Measurements from ENCODE around the gene CEL.
"Not testable (repeated sequence)": the region's sequence is repeated elsewhere in the genome, so short reads cannot be mapped to it uniquely, and the experiment has no call there.

CEL gene

GRCh38 chr9:133070985-133071384 lies 9.2 kb downstream of the CEL start:
- not testable (repeated sequence) for H3K4me3 ChIP-seq (ENCODE audit: low read length in 2 of 2); H3K27ac ChIP-seq (ENCODE audit: low read depth in 2 of 2, low read length in 2 of 2); H3K27me3 ChIP-seq (ENCODE audit: control insufficient read depth in 2 of 2, insufficient read depth in 2 of 2, low read length in 2 of 2); H3K9ac ChIP-seq (ENCODE audit: low read depth in 1 of 2, low read length in 2 of 2); H3K9me3 ChIP-seq (ENCODE audit: control insufficient read depth in 2 of 2, low read length in 2 of 2); H3K36me3 ChIP-seq (ENCODE audit: control insufficient read depth in 2 of 2, insufficient read depth in 2 of 2, low read length in 2 of 2); H3K4me1 ChIP-seq (ENCODE audit: control insufficient read depth in 2 of 2, insufficient read depth in 2 of 2, low read length in 2 of 2)

- Histone ChIP-seq H3K9me3 (ENCODE audit: control insufficient read depth in 2 of 2, low read length in 2 of 2) (no peaks in the 10 kb centered on the region), H3K27ac (ENCODE audit: low read depth in 2 of 2, low read length in 2 of 2) (no peak overlapping the region)
Measured at GRCh38 chr9:133071484-133072150, 9.8 kb downstream of the CEL start.

DNA sequence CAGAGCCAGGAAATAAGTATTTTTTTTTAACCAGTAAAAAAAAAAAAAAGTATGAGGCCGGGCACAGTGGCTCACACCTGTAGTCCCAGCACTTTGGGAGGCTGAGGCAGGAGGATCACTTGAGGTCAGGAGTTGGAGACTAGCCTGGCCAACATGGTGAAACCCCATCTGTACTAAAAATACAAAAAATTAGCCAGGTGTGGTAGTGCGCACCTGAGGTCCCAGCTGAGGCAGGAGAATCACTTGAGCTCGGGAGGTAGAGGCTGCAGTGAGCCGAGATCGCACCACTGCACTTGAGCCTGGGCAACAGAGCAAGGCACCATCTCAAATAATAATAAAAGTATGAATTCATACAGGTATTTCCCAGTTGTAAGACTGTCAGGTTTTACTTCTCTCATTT lies 10.4 kb downstream of the CEL start:
- not testable (repeated sequence) for H3K4me1 ChIP-seq (ENCODE audit: control insufficient read depth in 2 of 2, insufficient read depth in 2 of 2, low read length in 2 of 2); H3K27ac ChIP-seq (ENCODE audit: low read depth in 2 of 2, low read length in 2 of 2); H3K36me3 ChIP-seq (ENCODE audit: control insufficient read depth in 2 of 2, insufficient read depth in 2 of 2, low read length in 2 of 2); H3K27me3 ChIP-seq (ENCODE audit: control insufficient read depth in 2 of 2, insufficient read depth in 2 of 2, low read length in 2 of 2); H3K9me3 ChIP-seq (ENCODE audit: control insufficient read depth in 2 of 2, low read length in 2 of 2); H3K4me3 ChIP-seq (ENCODE audit: low read length in 2 of 2); H3K9ac ChIP-seq (ENCODE audit: low read depth in 1 of 2, low read length in 2 of 2)

More at GRCh38 chr9:133071484-133072150, 9.8 kb downstream of the CEL start:
- no peak overlapping the region for H3K9ac ChIP-seq (ENCODE audit: low read depth in 1 of 2, low read length in 2 of 2)
- H3K36me3 ChIP-seq (ENCODE audit: control insufficient read depth in 2 of 2, insufficient read depth in 2 of 2, low read length in 2 of 2): no peaks in the 10 kb centered on the region
- no peak overlapping the region for H3K4me3 ChIP-seq (ENCODE audit: low read length in 2 of 2)
- no peaks in the 10 kb centered on the region for H3K27me3 ChIP-seq (ENCODE audit: control insufficient read depth in 2 of 2, insufficient read depth in 2 of 2, low read length in 2 of 2)
- H3K4me1 ChIP-seq (ENCODE audit: control insufficient read depth in 2 of 2, insufficient read depth in 2 of 2, low read length in 2 of 2): no peaks in the 10 kb centered on the region

DNA sequence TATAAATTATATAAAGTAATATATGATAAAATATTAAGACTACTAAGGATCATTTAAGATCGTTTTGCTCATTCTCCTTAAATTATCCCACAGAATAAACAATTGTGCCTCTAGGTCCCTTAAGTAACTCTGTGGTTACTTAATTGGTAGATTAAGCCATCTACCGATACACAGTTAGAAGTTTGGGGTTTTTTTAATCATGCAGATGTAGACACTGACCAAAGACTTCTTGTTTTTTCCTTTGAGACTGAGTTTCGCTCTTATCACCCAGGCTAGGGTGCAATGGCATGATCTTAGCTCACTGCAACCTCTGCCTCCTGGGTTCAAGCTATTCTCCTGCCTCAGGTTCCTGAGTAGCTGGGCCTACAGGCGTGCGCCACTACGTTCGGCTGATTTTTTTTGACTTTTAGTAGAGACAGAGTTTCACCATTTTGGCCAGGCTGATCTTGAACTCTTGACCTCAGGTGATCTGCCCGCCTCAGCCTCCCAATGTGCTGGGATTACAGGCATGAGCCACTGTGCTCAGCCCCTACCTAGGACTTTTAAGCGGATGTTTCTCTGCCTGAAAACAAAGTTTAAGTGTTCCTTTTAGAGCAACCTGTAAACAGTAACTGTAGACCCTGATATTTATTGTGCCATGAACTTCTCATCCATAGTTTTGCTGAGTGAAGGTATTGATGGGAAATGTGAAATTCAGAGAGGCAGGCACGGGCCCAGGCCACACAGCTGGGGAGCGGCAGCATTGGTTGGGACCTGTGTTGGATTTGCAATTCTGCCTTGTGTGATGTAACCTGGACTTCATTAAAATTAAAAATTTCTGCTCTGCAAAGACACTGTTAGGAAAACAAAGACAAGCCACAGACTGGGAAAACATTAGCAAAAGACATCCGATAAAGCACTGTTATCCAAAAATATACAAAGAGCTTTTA lies 11.6 kb downstream of the CEL start:
- Histone ChIP-seq H3K27me3 (ENCODE audit: control insufficient read depth in 2 of 2, insufficient read depth in 2 of 2, low read length in 2 of 2) (no peaks in the 10 kb centered on the region), H3K27ac (ENCODE audit: low read depth in 2 of 2, low read length in 2 of 2) (no peak overlapping the region), H3K4me3 (ENCODE audit: low read length in 2 of 2) (no peak overlapping the region), H3K36me3 (ENCODE audit: control insufficient read depth in 2 of 2, insufficient read depth in 2 of 2, low read length in 2 of 2) (no peaks in the 10 kb centered on the region), H3K4me1 (ENCODE audit: control insufficient read depth in 2 of 2, insufficient read depth in 2 of 2, low read length in 2 of 2) (no peaks in the 10 kb centered on the region), H3K9ac (ENCODE audit: low read depth in 1 of 2, low read length in 2 of 2) (no peak overlapping the region), H3K9me3 (ENCODE audit: control insufficient read depth in 2 of 2, low read length in 2 of 2) (no peaks in the 10 kb centered on the region)

DNA sequence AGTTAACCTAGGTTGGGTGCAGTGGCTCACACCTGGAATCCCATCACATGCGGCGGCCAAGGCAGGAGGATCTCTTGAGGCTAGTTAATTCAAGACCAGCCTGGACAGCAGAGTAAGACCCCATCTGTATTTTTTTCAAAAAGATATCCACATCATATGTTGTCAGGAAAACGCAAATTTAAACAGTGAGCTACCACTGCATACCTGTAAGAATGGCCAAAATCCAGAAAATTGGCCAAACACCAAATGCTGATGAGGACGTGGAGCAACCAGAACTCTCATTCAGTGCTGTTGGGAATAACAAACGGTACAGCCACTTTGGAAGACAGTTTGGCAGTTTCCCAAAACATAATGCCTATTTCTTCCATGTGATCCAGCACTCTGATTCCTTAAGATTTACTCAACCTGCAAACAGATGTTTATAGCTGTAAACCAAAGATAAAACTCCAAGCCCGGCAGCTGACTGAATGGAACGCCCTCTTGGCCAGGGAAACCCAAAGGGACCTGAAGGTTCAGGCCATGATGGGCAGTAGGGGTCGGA lies 12.4 kb downstream of the CEL start:
- H3K27me3 ChIP-seq (ENCODE audit: control insufficient read depth in 2 of 2, insufficient read depth in 2 of 2, low read length in 2 of 2): no peaks in the 10 kb centered on the region
- H3K36me3 ChIP-seq (ENCODE audit: control insufficient read depth in 2 of 2, insufficient read depth in 2 of 2, low read length in 2 of 2): no peaks in the 10 kb centered on the region
- H3K9me3 ChIP-seq (ENCODE audit: control insufficient read depth in 2 of 2, low read length in 2 of 2): no peaks in the 10 kb centered on the region
- H3K27ac ChIP-seq (ENCODE audit: low read depth in 2 of 2, low read length in 2 of 2): no peak overlapping the region
- no peak overlapping the region for H3K4me3 ChIP-seq (ENCODE audit: low read length in 2 of 2)
- no peak overlapping the region for H3K9ac ChIP-seq (ENCODE audit: low read depth in 1 of 2, low read length in 2 of 2)
- H3K4me1 ChIP-seq (ENCODE audit: control insufficient read depth in 2 of 2, insufficient read depth in 2 of 2, low read length in 2 of 2): no peaks in the 10 kb centered on the region

DNA sequence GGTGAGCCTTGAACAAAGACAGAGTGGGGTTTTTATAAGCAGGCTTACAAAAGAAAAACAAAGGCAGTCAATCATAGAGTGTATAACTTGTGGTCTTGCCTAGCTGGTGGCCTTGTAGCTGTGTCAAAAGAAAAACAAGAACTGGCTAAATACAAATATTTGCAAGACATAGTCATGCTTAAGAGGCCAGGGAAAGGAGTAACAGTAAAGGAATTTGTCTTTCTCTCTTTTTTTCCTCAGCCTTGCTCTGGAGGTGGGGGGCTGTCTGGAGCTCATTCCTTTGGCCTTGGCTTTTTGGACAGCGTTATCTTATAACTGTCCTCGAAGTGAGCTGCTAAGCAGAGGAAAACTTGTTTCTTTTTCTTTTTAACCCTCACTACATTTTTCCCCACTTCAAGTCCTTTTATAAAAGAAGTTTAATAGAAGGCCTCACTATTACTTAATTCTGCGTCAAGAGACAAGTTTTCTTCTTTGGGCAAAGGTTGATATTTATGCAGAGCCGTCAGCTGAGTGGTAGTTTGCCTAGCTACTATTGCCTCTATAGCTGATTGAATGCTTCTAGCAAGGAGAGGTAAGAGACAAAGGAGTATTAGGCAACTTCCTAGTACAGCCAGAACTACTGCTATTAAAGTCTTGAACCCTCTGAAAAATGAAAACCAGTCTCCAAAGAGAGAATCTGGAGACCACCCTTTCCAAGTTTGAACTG lies 14.3 kb downstream of the CEL start:
- H3K9me3 ChIP-seq (ENCODE audit: control insufficient read depth in 2 of 2, low read length in 2 of 2): no peaks in the 10 kb centered on the region
- no peak overlapping the region for H3K4me3 ChIP-seq (ENCODE audit: low read length in 2 of 2)
- peaks cover 0 to 3% of the 10 kb centered on the region in 2 donors for H3K4me1 ChIP-seq (ENCODE audit: control insufficient read depth in 2 of 2, insufficient read depth in 2 of 2, low read length in 2 of 2)
- no peak overlapping the region for H3K27ac ChIP-seq (ENCODE audit: low read depth in 2 of 2, low read length in 2 of 2)
- no peaks in the 10 kb centered on the region for H3K36me3 ChIP-seq (ENCODE audit: control insufficient read depth in 2 of 2, insufficient read depth in 2 of 2, low read length in 2 of 2)
- H3K9ac ChIP-seq (ENCODE audit: low read depth in 1 of 2, low read length in 2 of 2): no peak overlapping the region
- no peaks in the 10 kb centered on the region for H3K27me3 ChIP-seq (ENCODE audit: control insufficient read depth in 2 of 2, insufficient read depth in 2 of 2, low read length in 2 of 2)

GRCh38 chr9:133076691-133077090 lies 14.9 kb downstream of the CEL start:
- Histone ChIP-seq H3K36me3 (ENCODE audit: control insufficient read depth in 2 of 2, insufficient read depth in 2 of 2, low read length in 2 of 2) (no peaks in the 10 kb centered on the region), H3K4me3 (ENCODE audit: low read length in 2 of 2) (no peak overlapping the region), H3K9ac (ENCODE audit: low read depth in 1 of 2, low read length in 2 of 2) (no peak overlapping the region), H3K4me1 (ENCODE audit: control insufficient read depth in 2 of 2, insufficient read depth in 2 of 2, low read length in 2 of 2) (peaks cover 0 to 3% of the 10 kb centered on the region in 2 donors), H3K27me3 (ENCODE audit: control insufficient read depth in 2 of 2, insufficient read depth in 2 of 2, low read length in 2 of 2) (no peaks in the 10 kb centered on the region), H3K9me3 (ENCODE audit: control insufficient read depth in 2 of 2, low read length in 2 of 2) (no peaks in the 10 kb centered on the region), H3K27ac (ENCODE audit: low read depth in 2 of 2, low read length in 2 of 2) (no peak overlapping the region)

DNA sequence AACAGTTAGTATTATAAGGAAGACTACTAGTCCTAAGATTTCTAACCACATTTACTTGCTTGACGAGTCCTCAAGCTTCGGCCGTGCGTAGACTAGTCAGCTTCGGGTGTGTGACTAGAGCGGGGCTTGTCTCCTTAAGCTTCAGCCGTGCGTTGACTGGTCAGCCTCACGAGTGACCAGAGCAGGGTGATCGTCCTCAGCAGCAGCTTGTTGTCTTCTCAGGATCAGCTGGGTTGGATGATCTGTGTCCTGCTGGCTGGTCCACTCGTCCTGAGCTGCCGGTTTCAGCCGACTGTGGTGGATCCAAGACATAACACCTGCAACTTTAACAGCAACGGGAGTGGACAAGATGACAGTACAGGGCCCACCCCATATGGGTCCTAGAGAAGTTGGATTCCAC lies 16.7 kb downstream of the CEL start:
- Histone ChIP-seq H3K36me3 (ENCODE audit: control insufficient read depth in 2 of 2, insufficient read depth in 2 of 2, low read length in 2 of 2) (no peaks in the 10 kb centered on the region), H3K27me3 (ENCODE audit: control insufficient read depth in 2 of 2, insufficient read depth in 2 of 2, low read length in 2 of 2) (no peaks in the 10 kb centered on the region), H3K9ac (ENCODE audit: low read depth in 1 of 2, low read length in 2 of 2) (no peak overlapping the region), H3K4me3 (ENCODE audit: low read length in 2 of 2) (no peak overlapping the region), H3K9me3 (ENCODE audit: control insufficient read depth in 2 of 2, low read length in 2 of 2) (no peaks in the 10 kb centered on the region), H3K27ac (ENCODE audit: low read depth in 2 of 2, low read length in 2 of 2) (no peak overlapping the region), H3K4me1 (ENCODE audit: control insufficient read depth in 2 of 2, insufficient read depth in 2 of 2, low read length in 2 of 2) (peaks cover 0 to 5% of the 10 kb centered on the region in 2 donors)

DNA sequence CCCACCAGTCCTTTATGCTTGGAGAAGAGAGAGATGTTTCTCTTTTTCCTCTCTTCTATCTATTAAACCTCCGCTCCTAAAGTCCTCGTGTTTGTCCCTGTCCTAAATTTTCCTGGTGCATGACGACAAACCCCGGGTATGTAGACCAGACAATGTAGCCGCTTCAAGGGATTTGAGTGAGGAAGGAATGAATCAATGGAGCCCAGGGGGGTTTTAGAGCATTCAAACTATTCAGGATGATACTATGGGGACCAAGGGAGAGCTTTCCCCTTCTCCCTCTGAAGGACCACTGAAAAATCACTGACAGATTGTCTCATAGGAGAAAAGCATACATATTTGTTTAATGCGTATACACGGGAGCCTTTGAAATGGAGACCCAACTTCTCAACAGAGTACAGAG lies 18.4 kb downstream of the CEL start:
- Histone ChIP-seq H3K9ac (ENCODE audit: low read depth in 1 of 2, low read length in 2 of 2) (no peak overlapping the region), H3K4me3 (ENCODE audit: low read length in 2 of 2) (no peak overlapping the region), H3K4me1 (ENCODE audit: control insufficient read depth in 2 of 2, insufficient read depth in 2 of 2, low read length in 2 of 2) (peaks cover 0 to 5% of the 10 kb centered on the region in 2 donors), H3K9me3 (ENCODE audit: control insufficient read depth in 2 of 2, low read length in 2 of 2) (no peaks in the 10 kb centered on the region), H3K27me3 (ENCODE audit: control insufficient read depth in 2 of 2, insufficient read depth in 2 of 2, low read length in 2 of 2) (no peaks in the 10 kb centered on the region), H3K27ac (ENCODE audit: low read depth in 2 of 2, low read length in 2 of 2) (no peak overlapping the region), H3K36me3 (ENCODE audit: control insufficient read depth in 2 of 2, insufficient read depth in 2 of 2, low read length in 2 of 2) (no peaks in the 10 kb centered on the region)
